Endometrial microvascular endothelial cells (primary cell): ENCODE results near the gene CCNY. TPM values are rescaled to one million over a fixed set of nuclear protein-coding genes. Genes with fewer than 3 reads are reported as not detected.
"Not testable (repeated sequence)": the region's sequence is repeated elsewhere in the genome, so short reads cannot be mapped to it uniquely, and the experiment has no call there.

Experiments
- in situ Hi-C: cut with HindIII; loops from 2 replicates; pipeline ENCODE4 v1.10.0; 2017; ENCODE audit warnings: low sequenced_read_pairs, low pct_unique_long_range_greater_than_20kb; ENCODE audit errors: inconsistent ontology term
- total RNA-seq: library from RNA; depleted of rRNA; stranded (reverse); fragments of >200 nt; gene quantifications from one replicate; pipeline ENCODE4 v1.2.3, GENCODE V29; 2015; ENCODE audit errors: inconsistent ontology term

The CCNY gene
- total RNA-seq, 1 donor from 2014 or later = 54.7 TPM

DNA sequence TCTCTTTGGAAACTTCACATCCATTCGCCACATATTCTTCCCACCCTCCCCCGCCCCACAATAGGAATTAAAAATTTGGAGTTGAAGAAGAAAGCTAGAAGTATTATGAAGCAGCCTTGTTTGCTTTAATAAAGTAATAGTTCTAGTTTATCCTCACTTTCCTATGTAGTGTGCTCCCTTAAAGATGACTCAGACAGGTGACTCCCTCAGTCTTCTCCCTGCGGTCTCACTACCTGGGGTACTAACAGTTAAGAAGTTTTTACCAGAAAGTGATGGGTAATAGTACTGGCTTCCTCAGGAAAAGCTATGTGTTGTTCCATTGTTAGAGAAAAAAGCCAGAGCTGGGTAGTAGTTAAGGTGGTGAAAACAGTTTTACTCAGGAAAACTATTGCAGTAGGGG is 58.6 kb downstream of the CCNY start:
- in situ Hi-C loops = no loop called here

DNA sequence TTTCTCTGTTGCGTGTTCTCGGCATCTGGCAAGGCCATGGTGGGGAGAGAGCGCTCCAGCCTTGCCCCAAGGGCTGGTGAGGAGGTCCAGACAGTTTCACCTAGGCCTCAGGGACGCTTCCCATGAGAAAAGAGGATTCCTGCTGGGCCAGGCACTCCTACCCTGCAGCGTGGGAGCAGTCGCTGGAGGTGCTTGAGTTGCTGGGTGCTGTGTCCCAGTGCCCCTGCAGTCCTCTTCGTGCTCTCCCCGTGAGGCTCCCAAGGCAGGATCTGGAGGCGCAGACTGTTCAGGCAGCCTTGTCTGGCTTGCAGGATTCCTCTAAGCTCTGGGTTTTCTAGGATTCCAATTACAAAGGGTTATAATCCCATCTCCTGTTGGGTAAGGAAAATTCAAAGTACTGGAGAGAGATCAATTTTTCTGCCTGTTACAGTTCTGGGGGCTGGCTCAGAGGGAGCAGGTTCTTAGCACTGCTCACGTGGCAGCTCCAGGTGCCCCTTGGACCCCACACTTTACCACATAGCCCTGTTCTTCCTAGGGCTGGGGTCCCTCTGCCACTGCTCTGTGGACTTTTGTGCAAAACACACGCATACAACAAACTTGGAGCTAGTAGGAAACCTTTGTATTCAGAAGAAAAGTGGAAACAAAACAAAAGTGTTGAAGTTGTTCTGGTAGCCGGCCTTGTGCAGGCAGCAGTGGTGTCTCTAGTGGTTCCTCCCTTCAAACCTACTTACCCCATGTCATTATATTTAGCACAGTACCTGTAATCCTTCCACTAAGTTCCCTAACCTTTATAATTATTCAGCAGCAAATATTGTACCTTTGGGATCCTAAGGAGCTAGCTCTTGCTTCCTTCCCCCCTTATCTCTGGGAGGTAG is 60.5 kb downstream of the CCNY start:
- in situ Hi-C loops = no loop called here

DNA sequence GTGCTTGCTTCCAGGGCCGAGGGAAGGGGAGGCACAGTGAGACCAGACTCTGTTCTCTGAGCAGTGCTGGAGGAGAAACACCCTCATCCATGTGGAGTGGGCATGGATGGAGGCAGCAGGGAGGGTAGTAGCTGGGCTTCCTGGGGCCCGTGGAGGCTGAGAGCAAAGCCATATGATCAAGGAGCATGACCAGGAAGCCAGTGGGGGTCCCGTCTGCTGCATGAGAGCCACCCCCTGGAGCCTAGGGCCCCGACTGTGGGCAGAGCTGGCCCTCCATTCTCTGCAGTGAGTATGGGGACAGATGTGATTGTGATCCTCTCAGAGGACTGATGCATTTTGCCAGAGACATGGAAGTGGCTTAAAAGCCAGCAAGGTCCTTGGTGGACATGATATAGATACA is 61.6 kb downstream of the CCNY start:
- in situ Hi-C loops = no loop called here

- in situ Hi-C loops = no loop called here
Observed at GRCh38 chr10:35398355-35398754, 62.0 kb downstream of the CCNY start.

DNA sequence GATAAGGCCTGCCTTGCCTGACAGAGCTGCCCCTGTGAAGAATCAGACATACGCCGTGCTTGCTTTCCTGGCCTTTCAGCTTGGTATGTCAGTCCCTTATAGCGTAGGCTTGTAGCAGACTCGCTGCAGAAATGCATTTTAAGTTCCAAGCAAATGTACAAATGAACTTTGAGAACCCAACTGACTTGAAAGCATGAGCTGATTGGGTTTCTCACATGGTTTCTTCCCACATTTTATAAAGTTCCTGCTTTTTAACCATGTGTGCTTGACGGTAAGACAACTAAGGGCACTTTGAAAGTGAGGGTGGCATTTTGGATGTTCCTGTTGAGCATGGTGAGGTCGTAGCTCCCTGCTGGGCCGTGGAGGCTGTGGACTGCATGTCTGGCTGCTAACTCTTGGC is 62.6 kb downstream of the CCNY start:
- in situ Hi-C loops = no loop called here

DNA sequence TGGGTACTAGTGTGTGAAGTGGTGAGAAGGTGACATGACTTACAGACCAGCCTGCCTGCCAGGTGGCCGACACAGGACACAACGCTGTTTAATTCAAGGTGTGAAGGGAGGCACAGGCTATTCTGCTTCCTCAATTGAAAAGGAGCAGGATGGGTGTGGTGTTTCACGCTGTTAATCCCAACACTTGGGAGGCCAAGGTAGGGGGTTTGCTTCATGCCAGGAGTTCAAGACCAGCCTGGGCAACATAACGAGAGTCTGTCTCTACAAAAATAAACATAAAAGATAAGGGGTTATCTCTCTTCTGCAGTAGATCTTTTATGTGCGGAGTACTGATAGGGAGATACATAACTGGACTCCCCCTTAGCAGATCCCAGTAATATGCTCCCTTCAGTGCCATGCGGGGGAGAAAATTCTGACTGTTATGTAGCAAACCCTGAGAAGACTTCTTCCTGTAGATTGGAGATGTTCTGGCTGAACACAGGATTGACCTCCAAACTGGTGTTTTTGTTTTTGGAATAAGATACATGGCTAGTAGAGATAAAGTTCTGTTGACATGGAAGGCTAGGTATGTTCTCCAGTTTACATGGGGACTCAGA is 63.2 kb downstream of the CCNY start:
- in situ Hi-C loops = no loop called here

DNA sequence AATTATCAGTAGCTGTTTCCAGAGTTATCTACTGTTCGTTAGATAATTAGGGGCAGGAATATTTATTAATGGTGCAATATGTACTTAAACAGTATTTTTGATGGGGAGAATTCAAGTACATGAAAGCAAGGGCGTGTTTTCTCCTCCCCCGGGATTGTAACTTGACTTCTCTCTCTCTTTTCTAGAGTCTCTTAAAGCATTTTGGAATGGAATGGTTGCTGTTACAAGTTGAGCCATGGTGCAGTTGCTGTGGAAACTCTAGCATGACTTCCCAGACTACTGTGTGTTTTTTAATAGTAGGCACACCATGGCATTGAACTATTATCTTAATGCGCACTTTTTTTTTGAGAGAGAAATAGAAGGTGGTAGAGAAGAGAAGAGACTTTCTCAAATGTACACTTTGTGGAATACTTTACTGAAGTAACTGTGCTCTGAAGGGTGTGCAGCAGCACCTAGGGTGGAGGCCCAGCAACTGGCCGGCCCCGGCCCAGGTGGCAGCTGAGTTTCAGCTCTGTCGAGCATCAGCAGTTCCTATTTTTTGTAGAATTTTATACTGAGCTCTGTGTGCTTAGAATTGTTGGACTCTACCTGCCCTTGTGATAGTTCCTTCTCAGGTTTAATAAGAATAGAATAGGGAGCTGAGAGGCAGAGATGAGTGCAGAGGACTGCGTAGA is 64.4 kb downstream of the CCNY start:
- in situ Hi-C loops = no loop called here

GRCh38 chr10:35403491-35403890 is 67.2 kb downstream of the CCNY start:
- in situ Hi-C loops = not testable (repeated sequence)

DNA sequence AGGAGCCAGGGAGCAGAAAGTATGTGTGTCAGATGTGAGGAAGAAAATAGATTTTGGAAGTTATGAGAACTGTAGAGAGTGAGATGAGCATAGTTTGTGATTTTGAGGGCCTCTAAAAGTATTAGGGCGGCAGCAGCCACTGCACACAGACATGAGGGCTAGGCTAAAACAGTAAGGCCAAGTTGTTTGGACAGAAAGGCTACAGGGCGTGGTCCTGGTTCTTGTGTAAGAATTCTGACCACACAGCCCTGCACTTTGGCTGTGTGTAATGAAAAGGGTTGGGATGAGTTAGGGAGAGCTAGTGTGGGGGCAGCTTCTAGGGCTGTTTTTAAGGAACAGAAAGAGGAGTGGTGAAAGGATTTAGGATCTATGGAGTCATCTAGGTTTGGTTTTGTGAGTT is 67.8 kb downstream of the CCNY start:
- in situ Hi-C loops = not testable (repeated sequence)

DNA sequence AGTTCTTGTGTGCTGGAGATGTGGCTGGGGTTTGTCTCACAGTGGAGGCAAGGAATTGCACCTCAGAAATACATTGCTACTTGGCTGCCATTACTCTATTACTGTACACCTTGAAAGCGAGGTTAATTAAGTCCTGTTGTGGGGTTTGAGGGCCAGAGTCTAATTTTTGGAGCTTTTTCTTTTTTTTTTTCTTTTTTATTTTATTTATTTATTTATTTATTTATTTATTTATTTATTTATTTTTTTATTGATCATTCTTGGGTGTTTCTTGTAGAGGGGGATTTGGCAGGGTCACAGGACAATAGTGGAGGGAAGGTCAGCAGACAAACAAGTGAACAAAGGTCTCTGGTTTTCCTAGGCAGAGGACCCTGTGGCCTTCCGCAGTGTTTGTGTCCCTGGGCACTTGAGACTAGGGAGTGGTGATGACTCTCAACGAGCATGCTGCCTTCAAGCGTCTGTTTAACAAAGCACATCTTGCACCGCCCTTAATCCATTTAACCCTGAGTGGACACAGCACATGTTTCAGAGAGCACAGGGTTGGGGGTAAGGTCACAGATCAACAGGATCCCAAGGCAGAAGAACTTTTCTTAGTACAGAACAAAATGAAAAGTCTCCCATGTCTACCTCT is 69.8 kb downstream of the CCNY start:
- in situ Hi-C loops = not testable (repeated sequence)

DNA sequence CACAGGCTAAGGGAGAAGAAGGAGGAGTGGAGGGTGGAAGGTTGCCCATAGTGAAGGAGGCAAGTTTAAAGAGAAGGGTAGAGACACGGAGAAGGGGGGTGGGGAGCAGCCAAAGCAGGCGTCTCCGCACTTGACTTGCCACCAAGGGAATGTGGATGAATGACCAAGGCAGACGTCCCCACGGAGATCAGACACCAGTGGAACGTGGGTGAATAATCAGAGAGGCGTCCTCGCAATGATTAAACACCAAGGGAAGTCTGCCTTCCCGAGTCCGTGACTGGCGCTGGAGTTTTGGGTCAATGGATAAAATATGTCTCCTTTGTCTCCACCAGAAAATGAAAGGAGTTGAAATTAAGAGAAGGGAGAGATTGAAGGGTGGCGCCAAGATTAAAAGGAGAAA is 71.4 kb downstream of the CCNY start:
- in situ Hi-C loops = not testable (repeated sequence)

- in situ Hi-C loops = no loop called here
Observed at GRCh38 chr10:35409094-35409582, 72.8 kb downstream of the CCNY start.

GRCh38 chr10:35409808-35410207 is 73.5 kb downstream of the CCNY start:
- in situ Hi-C loops = no loop called here

DNA sequence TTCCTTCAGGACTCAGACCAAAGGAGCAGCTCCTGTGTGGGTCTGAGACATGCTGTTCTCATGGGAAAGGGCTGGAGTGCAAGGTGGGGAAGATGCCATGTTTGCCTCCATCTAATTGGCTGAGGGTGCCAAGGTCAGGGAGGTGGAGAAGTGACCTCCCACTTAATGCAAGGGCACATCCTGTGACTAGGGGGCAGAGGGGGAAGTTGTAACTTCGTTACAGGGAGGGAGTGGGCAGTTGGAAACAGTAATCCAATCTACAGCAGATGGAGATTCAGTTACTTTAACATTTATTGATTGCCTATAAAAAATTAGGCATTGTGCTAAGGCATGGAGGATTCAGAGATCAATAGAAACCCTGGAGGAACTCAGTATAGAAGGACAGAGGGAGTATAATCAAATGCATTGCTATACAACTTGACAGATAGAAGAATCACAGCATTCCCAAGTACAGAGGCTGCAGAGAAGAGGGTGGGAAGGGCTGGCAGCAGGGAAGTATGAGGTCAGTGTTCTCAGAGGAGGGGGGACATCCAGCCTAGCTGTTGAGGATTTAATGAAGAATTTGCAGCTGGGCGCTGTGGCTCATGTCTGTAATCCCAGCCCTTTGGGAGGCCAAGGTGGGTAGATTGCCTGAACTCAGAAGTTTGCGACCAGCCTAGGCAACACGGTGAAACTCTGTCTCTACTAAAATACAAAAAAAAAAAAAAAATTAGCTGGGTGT is 75.9 kb downstream of the CCNY start:
- in situ Hi-C loops = no loop called here

DNA sequence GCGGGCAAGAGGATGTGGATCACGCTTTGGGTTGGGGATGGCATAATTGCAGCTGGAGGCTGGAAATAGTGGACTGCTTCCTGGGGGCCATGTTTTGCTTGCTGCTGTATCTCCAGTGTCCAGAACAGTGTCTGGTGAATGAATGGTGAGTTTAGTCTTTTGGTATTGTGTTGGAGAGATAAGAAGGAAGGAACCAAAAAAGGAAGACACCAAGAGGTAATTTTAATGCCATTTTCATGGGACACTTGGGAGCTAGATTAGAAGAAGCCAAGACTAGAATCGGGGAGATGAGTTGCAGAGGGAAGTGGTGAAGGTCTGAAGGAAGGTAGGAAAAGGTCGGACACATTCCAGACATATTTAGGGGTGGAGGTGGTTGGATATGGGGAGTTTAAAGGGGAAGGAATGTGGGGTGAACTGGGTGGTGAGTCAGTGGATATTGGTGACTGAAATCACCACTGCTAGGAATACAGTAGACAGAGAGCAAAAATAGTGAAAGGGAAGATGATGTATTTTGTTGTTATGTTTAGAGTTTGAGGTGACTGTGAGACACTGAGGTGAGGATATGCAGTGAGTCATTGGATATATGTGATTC is 76.7 kb downstream of the CCNY start:
- in situ Hi-C loops = no loop called here

DNA sequence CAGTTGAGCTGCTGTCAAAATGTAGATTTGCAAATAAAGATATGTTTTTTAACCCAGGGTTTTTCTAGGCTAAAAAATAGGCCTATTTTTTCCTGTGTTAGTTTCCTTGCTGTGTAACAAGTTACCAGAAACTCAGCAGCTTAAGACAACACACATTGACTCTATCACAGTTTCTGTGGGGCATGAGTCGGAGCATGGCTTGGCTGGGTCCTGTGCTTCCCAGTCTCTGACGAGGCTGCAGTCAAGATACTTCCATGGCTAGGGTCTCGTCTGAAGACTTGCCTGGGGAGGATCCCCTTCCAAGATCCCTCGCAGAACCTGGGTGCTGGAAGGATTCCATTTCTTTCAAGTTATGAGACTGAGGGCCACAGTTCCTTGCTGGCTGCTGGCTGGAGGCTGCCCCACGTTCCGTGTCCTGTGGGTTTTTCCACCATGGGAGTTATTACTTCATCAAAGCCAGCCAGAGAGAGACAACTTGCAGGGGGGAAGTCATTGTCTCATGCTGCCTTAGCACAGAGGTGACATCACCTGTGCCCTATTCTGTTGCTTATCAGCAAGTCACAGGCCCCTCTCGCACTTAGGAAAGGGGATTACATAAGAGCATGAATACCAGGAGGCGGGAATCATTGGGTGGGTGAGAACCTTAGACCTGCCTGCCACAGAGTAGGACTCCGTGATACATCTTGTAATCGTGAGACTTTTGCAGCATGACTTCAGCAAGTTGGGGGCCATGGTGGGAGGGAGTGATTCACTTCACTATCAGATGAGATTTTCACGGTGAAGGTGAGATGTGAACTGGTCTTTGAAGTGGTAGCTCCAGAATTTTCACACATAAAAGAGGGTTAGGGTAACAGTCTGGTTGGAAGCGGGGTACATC is 77.9 kb downstream of the CCNY start:
- in situ Hi-C loops = no loop called here

DNA sequence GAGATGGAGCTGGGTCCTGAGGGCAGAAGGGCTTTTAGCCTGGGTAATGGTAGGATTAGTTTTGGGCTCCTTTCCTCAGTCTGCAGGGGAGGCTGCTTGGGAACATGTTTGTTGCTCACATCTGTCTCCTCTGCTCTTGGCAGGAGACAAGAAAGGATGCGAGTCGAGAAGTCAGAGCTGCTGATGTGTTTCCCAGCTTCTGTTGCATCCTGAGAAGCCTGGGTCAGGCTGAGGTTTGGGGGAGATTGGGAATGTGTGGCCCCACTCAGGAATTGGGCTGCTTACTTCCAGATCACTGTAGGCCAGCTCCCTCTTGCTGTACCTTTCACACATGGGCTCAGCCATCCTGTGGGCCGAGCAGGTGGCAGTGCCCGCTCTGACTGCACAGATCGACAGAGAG is 79.2 kb downstream of the CCNY start:
- in situ Hi-C loops = no loop called here
